ENCODE measurements around the gene ACSS1. TPM values are rescaled to one million over a fixed set of nuclear protein-coding genes. Genes with fewer than 3 reads are reported as not detected.

Gene ACSS1
- total RNA-seq, 1 experiment from 2014 or later = 0.61 TPM

GRCh38 chr20:25013478-25014380 is 44.2 kb downstream of the ACSS1 start:
- no peak overlapping the region for H2BK15ac ChIP-seq (ENCODE audit: low read depth, low read length)
- no peak overlapping the region for H4K8ac ChIP-seq (replicated peaks; ENCODE audit: insufficient read length, low read depth, low read length)
- no CpG with 5 or more reads among the region's 25 CpGs for WGBS (ENCODE audit: extremely low coverage, insufficient read length, low lambda C conversion rate)
- H3K23me2 ChIP-seq (ENCODE audit: insufficient read length, low read depth, low read length, poor library complexity, severe bottlenecking) = no peaks in the 10 kb centered on the region
- Mint-ChIP-seq H3K9me3 (no peaks in the 10 kb centered on the region), H3K4me1 (peaks cover 15 to 17% of the 10 kb centered on the region in 2 experiments), H3K36me3 (ENCODE audit: insufficient read depth in 1 of 3, low read depth in 3 of 3) (no peaks in the 10 kb centered on the region), H3K27ac (no peak overlapping the region), H3K4me3 (no peak overlapping the region), H3K27me3 (ENCODE audit: low read depth) (peaks cover 18% of the 10 kb centered on the region)
- H2AFZ ChIP-seq (ENCODE audit: low read length) = no peak overlapping the region
- H4K5ac ChIP-seq (ENCODE audit: insufficient read length, low read depth, low read length) = no peak overlapping the region
- H3K4me1 ChIP-seq (ENCODE audit: insufficient read depth, low read length) = no peaks in the 10 kb centered on the region
- H3K23ac ChIP-seq (ENCODE audit: insufficient read length, low read depth, low read length) = no peak overlapping the region
- H3K14ac ChIP-seq (ENCODE audit: insufficient read depth, low read length) = no peak overlapping the region
- H2BK5ac ChIP-seq (ENCODE audit: insufficient read length, low read length) = no peak overlapping the region
- H3K56ac ChIP-seq (ENCODE audit: insufficient read length, low read depth, low read length) = no peak overlapping the region
- DNase-seq = no peak
- H3K27me3 ChIP-seq (ENCODE audit: insufficient read depth, low read length) = no peaks in the 10 kb centered on the region
- no peak overlapping the region for H3K4me2 ChIP-seq (ENCODE audit: insufficient read depth, insufficient read length, low read length)
- no peaks in the 10 kb centered on the region for H3K79me2 ChIP-seq (ENCODE audit: insufficient read depth, low read length)
- no peaks in the 10 kb centered on the region for H3K9me3 ChIP-seq (ENCODE audit: control insufficient read depth, low read depth, low read length)
- no peaks in the 10 kb centered on the region for H3K79me1 ChIP-seq (ENCODE audit: insufficient read depth, low read depth, low read length, poor library complexity, severe bottlenecking)
- H3K9ac ChIP-seq (ENCODE audit: extremely low read depth, insufficient read length, low read length) = no peak overlapping the region
- no peak overlapping the region for H2AK5ac ChIP-seq (ENCODE audit: insufficient read length, low read length)
- H2BK12ac ChIP-seq (ENCODE audit: insufficient read length, low read depth, low read length) = no peak overlapping the region
- no peak overlapping the region for H3K4ac ChIP-seq (ENCODE audit: low read depth, low read length)
- no peak overlapping the region for H2BK120ac ChIP-seq (ENCODE audit: low read depth, low read length, poor library complexity, severe bottlenecking)
- no peak overlapping the region for H3K27ac ChIP-seq (ENCODE audit: insufficient read length, low read depth, low read length)
- no peak overlapping the region for H2BK20ac ChIP-seq (ENCODE audit: low read depth, low read length, poor library complexity, severe bottlenecking)
- TF ChIP-seq CTCF (conservative IDR thresholded peaks at IDR 0.05) = no peak
- H4K20me1 ChIP-seq (ENCODE audit: control insufficient read depth, insufficient read depth, insufficient read length) = no peaks in the 10 kb centered on the region
- no peak overlapping the region for H3T11ph ChIP-seq (ENCODE audit: low read length)
- H4K91ac ChIP-seq (ENCODE audit: insufficient read length, low read depth, low read length) = no peak overlapping the region
- no peak overlapping the region for H3K18ac ChIP-seq (ENCODE audit: insufficient read length, low read depth, low read length)

Data from H9 (cell line).